Muscle layer of duodenum (tissue), 2 donors: Measurements from ENCODE around the gene EPHA4.

Experiments
- H3K27ac ChIP-seq: one replicate; pipeline ENCODE4 v1.7.0; 2013; ENCODE audit warnings: mild to moderate bottlenecking, low read length
- H3K27me3 ChIP-seq: one replicate; pipeline ENCODE4 v1.7.0; 2013; ENCODE audit warnings: low read depth, mild to moderate bottlenecking, control low read depth, low read length
- H3K36me3 ChIP-seq, 2 donors: one replicate each; pipeline ENCODE4 v1.7.0; 2013; ENCODE audit warnings: low read length in 2 of 2, control low read depth in 1 of 2, mild to moderate bottlenecking in 1 of 2; ENCODE audit not compliant: insufficient read depth in 2 of 2, control insufficient read depth in 1 of 2
- H3K4me1 ChIP-seq, 2 donors: one replicate each; pipeline ENCODE4 v1.7.0; 2013; ENCODE audit warnings: low read length in 2 of 2, mild to moderate bottlenecking in 2 of 2, control low read depth in 1 of 2, moderate library complexity in 1 of 2; ENCODE audit not compliant: insufficient read depth in 2 of 2, control insufficient read depth in 1 of 2
- H3K4me3 ChIP-seq, 2 donors: one replicate each; pipeline ENCODE4 v1.7.0; 2013; ENCODE audit warnings: low read length in 2 of 2, low read depth in 1 of 2, mild to moderate bottlenecking in 1 of 2
- H3K9me3 ChIP-seq, 2 donors: one replicate each; pipeline ENCODE4 v1.7.0; 2013; ENCODE audit warnings: low read length in 2 of 2, control low read depth in 1 of 2, mild to moderate bottlenecking in 1 of 2; ENCODE audit not compliant: control insufficient read depth in 1 of 2
- donor health status: healthy.

The EPHA4 gene

DNA sequence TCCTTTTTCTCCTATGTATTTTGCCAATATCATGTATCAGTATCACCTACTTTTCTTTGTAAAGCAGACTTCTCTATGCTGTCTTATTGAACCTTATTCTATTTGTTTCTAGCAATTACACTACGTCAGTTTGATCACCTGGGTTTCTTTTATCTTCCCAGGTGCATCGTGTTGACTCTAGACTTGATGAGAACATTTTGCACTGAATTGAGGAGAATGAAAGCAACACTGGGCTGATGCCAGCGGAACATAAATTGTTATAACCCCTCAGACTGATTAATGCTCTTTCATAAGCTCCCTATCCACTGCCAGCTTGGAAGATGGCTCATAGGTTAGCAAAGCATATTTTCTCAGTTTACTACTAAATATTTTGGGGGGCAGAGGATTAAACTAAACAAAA is 140.6 kb downstream of the EPHA4 start:
- H3K27ac ChIP-seq: no peak overlapping the region
- no peaks in the 10 kb centered on the region for H3K27me3 ChIP-seq
- H3K4me3 ChIP-seq: no peak overlapping the region
- H3K9me3 ChIP-seq: no peaks in the 10 kb centered on the region
- H3K4me1 ChIP-seq: peaks cover 0 to 7% of the 10 kb centered on the region in 2 donors
- H3K36me3 ChIP-seq: no peaks in the 10 kb centered on the region

DNA sequence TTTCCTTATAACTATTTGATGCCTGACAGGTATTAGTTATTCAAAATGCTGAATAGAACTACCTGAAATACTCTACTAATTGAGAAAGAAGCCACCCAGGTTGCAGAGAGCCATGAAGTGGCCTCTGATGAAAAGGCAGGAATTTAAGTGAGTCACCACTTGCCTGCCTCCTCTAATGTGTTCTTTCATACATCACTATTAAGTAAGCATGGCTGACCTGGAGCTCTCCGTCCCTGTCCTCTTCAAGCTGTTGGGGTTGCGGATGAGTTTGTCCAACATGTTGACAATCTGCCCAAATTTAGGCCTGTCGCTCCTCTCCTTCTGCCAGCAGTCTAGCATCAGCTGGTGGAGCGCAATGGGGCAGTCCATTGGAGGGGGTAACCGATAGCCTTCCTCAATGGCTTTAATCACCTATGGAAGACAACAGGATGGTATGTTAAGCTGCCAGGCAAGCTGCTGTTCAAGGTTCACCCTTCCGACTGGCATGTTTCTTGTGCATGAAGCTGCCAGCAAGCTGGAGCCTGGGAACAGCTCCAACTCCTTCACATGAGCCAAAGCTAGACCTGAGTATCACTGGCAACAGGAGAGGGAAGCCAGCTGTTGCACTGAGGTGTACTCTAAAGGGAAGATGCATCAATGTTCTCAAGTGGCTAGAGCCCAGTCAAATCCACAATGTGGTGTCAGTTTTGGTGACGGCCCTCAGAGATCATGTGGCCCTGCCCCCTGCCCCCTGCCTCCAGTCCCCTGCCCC is 142.2 kb downstream of the EPHA4 start:
- H3K9me3 ChIP-seq: no peaks in the 10 kb centered on the region
- H3K27me3 ChIP-seq: no peaks in the 10 kb centered on the region
- peaks cover 0 to 7% of the 10 kb centered on the region in 2 donors for H3K4me1 ChIP-seq
- H3K27ac ChIP-seq: no peak overlapping the region
- no peak overlapping the region for H3K4me3 ChIP-seq
- H3K36me3 ChIP-seq: peaks cover 0 to 5% of the 10 kb centered on the region in 2 donors

DNA sequence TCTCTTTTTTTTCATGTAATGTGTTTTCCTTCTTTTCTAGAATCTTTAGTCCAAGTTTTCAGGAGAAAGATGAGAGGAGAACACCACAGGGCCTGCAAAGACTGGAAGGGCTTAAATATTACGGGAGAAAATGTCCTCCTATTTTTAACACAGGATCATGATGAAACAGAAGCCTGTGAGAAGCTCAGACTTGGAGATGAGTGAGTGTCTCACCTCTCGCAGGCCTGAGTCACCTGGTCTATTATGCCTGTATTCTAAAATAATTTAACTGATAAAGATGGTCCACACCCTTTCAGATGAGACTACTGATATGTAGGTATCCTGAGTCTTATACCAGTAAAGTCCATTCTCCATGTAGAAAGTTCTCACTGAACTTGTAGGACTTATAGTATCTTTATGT is 143.2 kb downstream of the EPHA4 start:
- Histone ChIP-seq H3K4me3 (no peak overlapping the region), H3K27ac (no peak overlapping the region), H3K36me3 (peaks cover 0 to 5% of the 10 kb centered on the region in 2 donors), H3K4me1 (peaks cover 0 to 7% of the 10 kb centered on the region in 2 donors), H3K9me3 (no peaks in the 10 kb centered on the region), H3K27me3 (no peaks in the 10 kb centered on the region)

DNA sequence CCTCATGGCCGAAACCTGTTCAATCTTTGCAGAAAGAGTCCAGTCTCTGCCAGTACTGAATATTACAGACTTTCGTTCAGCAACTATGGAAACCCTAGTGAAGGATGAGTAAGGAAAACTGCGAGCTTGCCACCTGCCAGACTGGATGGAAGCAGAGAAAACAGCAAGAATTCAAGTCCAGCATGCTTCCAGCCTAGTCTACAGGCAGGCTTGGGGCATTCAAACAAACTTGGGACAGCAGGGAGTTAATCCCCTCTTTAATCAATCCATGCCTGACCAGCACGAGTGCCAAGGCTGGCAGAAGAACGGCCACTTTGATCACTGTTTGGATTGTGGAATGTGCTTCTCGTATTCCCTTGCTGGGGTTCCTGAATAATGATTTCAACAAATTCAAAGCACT is 145.2 kb downstream of the EPHA4 start:
- no peak overlapping the region for H3K27ac ChIP-seq
- H3K27me3 ChIP-seq: no peaks in the 10 kb centered on the region
- H3K4me3 ChIP-seq: no peak overlapping the region
- H3K9me3 ChIP-seq: no peaks in the 10 kb centered on the region
- H3K4me1 ChIP-seq: peaks cover 0 to 12% of the 10 kb centered on the region in 2 donors
- peaks cover 0 to 5% of the 10 kb centered on the region in 2 donors for H3K36me3 ChIP-seq

DNA sequence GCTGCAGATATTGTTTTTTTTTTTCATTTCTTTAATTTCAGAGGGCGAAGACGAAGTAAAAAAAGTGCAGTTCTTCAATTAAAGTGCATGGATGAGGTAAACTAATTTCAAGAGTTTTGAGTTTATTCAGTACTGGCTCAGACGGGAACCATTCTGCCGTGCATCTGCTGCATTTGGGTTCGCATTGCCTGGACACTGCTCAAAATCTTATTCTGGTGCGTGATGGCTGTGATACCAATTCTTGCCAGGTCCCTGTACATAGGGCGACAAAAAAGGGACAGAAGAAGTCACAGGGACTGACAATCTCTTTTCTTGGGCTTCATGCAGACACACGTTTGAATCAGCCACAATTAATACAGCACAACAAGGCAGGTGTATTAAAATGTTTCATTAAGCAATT is 146.2 kb downstream of the EPHA4 start:
- no peaks in the 10 kb centered on the region for H3K27me3 ChIP-seq
- H3K36me3 ChIP-seq: peaks cover 0 to 5% of the 10 kb centered on the region in 2 donors
- H3K9me3 ChIP-seq: no peaks in the 10 kb centered on the region
- H3K4me3 ChIP-seq: no peak overlapping the region
- H3K27ac ChIP-seq: no peak overlapping the region
- peaks cover 0 to 12% of the 10 kb centered on the region in 2 donors for H3K4me1 ChIP-seq

DNA sequence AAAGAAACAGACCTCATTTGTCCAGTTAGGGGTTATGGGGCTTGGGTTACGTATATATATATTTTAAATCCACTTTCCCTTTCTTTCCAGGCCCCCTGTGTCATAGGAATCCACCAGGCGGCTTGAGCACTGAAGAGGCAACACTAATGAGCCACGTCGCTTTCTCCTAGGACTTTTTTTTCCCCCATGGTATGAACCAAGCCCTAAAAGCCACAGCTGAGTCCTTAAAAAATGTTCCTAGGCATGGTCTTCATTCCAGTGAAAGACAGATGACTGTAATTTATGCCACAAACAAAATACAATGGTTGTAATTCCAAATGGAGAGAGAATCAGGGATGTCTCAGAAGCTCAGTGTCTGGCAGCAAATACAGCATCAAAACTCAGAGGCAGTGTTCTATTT is 146.8 kb downstream of the EPHA4 start:
- no peak overlapping the region for H3K27ac ChIP-seq
- peaks cover 0 to 9% of the 10 kb centered on the region in 2 donors for H3K4me1 ChIP-seq
- H3K36me3 ChIP-seq: peaks cover 0 to 5% of the 10 kb centered on the region in 2 donors
- H3K9me3 ChIP-seq: no peaks in the 10 kb centered on the region
- no peak overlapping the region for H3K4me3 ChIP-seq
- H3K27me3 ChIP-seq: no peaks in the 10 kb centered on the region

DNA sequence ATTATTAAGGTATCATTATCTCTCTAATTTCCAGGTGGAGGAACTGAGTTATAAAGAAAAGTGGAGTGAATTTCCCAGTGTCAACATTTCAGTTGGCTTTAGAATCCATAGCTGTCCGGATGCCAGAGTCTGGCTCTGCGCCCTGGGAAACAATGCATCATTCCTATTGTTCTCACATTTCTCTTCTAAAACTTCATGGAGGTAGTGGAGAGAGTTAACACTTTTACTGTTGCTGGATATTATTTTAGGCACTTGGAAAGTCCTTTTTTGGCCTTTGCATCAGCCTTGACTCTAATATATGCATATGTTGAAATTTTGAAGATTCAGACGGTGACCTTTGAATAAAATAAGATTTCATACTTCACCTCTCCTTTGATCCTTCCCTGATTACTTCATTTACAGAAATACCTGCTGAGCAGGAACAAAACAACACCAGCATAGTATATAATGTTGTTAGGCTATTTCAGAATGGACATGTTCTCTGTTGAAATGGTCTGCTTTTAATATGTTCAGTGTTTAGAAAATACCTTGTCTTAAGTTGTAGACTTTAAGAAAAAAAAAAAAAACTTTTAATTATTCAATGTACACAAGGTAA is 148.8 kb downstream of the EPHA4 start:
- Histone ChIP-seq H3K4me1 (peaks cover 0 to 5% of the 10 kb centered on the region in 2 donors), H3K36me3 (peaks cover 0 to 23% of the 10 kb centered on the region in 2 donors), H3K9me3 (no peaks in the 10 kb centered on the region), H3K27ac (no peak overlapping the region), H3K4me3 (no peak overlapping the region), H3K27me3 (no peaks in the 10 kb centered on the region)

DNA sequence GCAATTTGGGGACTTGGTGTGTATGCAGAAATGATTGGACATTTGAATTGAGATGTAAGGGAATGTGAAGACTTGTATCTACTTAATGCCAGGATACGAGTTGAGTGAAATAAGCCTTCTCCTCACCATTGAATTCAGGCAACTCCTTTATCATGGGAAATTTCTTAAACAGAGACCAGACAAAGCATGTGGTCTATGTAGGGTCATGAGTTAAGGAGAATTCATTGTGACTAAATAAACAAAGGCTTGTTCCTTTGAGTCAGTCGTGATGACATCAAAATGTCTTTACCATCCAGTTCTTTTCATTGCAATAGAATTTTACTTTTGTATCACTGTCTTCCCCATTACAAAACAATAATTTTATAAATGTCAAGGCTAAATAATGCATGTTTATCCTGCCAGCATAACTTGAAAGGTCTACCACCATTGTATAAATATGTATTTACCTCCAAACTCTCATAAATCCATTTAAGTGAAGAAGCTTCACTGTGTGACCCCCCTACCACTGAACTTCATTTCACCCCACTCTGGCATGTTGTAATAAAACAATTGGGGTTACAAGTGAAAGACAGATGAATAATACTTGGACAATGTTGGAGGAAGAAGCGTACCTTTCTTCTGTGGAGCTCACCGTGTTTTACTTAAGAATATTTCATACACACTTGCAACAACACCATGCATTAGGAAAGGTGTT is 149.4 kb downstream of the EPHA4 start:
- H3K9me3 ChIP-seq: no peaks in the 10 kb centered on the region

DNA sequence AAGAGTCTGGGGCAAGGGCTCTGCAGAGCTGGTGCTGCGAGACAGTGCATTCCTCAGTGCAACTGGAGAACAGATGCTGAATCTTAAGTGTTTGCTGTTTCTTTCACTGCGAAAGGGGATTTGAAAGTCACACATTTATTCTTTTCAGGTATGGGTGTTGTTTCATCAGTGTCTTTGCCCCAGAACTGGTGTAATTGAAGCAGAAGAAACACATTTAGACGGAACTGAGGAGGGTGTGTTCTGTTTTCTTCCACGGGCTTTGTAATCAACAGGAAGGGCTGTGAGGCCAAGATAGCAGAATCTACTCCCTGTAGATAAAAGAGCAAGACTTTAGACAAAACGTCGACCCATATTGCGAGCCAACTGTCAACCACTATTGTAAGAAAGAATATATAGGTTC is 151.9 kb downstream of the EPHA4 start:
- no peaks in the 10 kb centered on the region for H3K9me3 ChIP-seq
- no peaks in the 10 kb centered on the region for H3K27me3 ChIP-seq
- no peak overlapping the region for H3K4me3 ChIP-seq
- peaks cover 0 to 18% of the 10 kb centered on the region in 2 donors for H3K36me3 ChIP-seq
- H3K27ac ChIP-seq: no peak overlapping the region
- H3K4me1 ChIP-seq: peaks cover 0 to 5% of the 10 kb centered on the region in 2 donors

More for the DNA sequence above, 149.4 kb downstream of the EPHA4 start:
- Histone ChIP-seq H3K4me1 (peaks cover 0 to 5% of the 10 kb centered on the region in 2 donors), H3K27ac (no peak overlapping the region), H3K4me3 (no peak overlapping the region), H3K27me3 (no peaks in the 10 kb centered on the region), H3K36me3 (peaks cover 0 to 23% of the 10 kb centered on the region in 2 donors)

DNA sequence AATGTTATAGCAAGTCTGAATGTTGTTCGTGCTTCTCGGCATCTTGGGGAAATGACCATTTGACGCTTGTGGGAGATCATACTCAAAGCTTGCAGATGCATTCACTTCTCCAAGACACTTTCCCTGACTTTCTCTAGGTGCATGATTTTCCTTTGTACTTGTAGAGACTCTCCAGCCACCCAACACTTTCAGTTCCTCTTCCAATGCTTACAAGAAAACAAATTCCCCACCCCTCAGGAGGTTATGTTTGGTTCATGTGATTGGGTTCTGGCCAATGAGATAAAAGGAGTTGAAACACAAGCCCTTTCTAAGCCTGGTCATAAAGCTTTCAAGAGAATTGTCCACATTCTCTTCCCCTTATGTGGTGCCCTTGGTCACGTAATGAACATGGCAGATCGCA is 156.3 kb downstream of the EPHA4 start:
- Histone ChIP-seq H3K27me3 (no peaks in the 10 kb centered on the region), H3K4me3 (no peak overlapping the region), H3K36me3 (peaks cover 0 to 18% of the 10 kb centered on the region in 2 donors), H3K9me3 (no peaks in the 10 kb centered on the region), H3K4me1 (no peaks in the 10 kb centered on the region), H3K27ac (no peak overlapping the region)

DNA sequence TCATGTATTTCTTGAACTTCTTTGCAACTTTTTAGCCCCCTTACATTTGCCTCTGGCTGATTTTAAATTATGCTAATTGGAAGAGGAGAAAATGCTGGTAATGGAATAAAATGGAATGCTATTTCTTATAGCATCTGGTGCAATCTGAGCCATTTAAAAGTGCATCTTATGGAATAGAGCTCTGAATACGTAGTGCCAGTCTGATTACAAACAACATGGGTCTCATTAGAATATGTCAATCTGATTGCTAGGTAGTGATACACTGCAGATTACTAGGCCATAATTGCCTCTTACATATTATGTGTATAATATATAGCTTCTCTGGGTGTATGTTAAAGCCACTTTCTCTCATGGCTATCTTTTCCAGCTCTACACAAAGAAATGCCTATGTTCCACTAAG is 159.1 kb downstream of the EPHA4 start:
- Histone ChIP-seq H3K27ac (no peak overlapping the region), H3K36me3 (no peaks in the 10 kb centered on the region), H3K27me3 (no peaks in the 10 kb centered on the region), H3K4me3 (no peak overlapping the region), H3K4me1 (no peaks in the 10 kb centered on the region), H3K9me3 (no peaks in the 10 kb centered on the region)
